Measurements from ENCODE around the gene ARSH. TPM values are rescaled to one million over a fixed set of nuclear protein-coding genes. Genes with fewer than 3 reads are reported as not detected.
"Not testable (repeated sequence)": the region's sequence is repeated elsewhere in the genome, so short reads cannot be mapped to it uniquely, and the experiment has no call there.

Gene ARSH
- not detected for total RNA-seq

- no peaks in the 10 kb centered on the region for H3K27me3 ChIP-seq
- H3K27ac ChIP-seq: no peak within 1 kb of the TSS
- H3K9me3 ChIP-seq: no peaks in the 10 kb centered on the region
- H3K36me3 ChIP-seq: no peaks in the 10 kb centered on the region
- H3K4me3 ChIP-seq: no peak within 1 kb of the TSS
- TF ChIP-seq POLR2AphosphoS5 (IDR thresholded peaks at IDR 0.05): no peak
- no peak for TF ChIP-seq CTCF (IDR thresholded peaks at IDR 0.05)
- no peak for TF ChIP-seq EP300 (IDR thresholded peaks at IDR 0.05; ENCODE audit: low read depth)
- no peak for TF ChIP-seq POLR2A (IDR thresholded peaks at IDR 0.05)
- in situ Hi-C loops (cut with MboI; ENCODE audit: low pct_ligation_motif_present in 1 of 4, low pct_unique_long_range_greater_than_20kb in 1 of 4, low sequenced_read_pairs in 3 of 4): no loop called here
- 56% methylated on average over 6 of the region's 6 CpGs; no CpG with 5 or more reads in 1 of the 2 donors for WGBS, 2 donors (ENCODE audit: low coverage in 1 of 2)
- no peak for DNase-seq
- intact Hi-C loops (cut with DNase I; ENCODE audit: low total_unique reads): no loop called here
- no peaks in the 10 kb centered on the region for H3K4me1 ChIP-seq
These were observed at the start of gene ARSH for GRCh38 chrX:3006495-3006894. Gene ARSH, plus strand, starts transcription at chrX:3006546. Its CDS starts 67 bp downstream, at chrX:3006613.

- Histone ChIP-seq H3K27ac (no peak overlapping the region), H3K36me3 (no peaks in the 10 kb centered on the region), H3K4me3 (no peak overlapping the region), H3K9me3 (no peaks in the 10 kb centered on the region), H3K27me3 (no peaks in the 10 kb centered on the region), H3K4me1 (no peaks in the 10 kb centered on the region)
- in situ Hi-C loops (cut with MboI; ENCODE audit: low pct_ligation_motif_present in 1 of 4, low pct_unique_long_range_greater_than_20kb in 1 of 4, low sequenced_read_pairs in 3 of 4) (no loop called here), intact Hi-C loops (cut with DNase I; ENCODE audit: low total_unique reads) (no loop called here)
- DNase-seq: no peak
- 93% methylated on average over 9 of the region's 9 CpGs; no CpG with 5 or more reads in 1 of the 2 donors for WGBS, 2 donors (ENCODE audit: low coverage in 1 of 2)
- TF ChIP-seq CTCF (IDR thresholded peaks at IDR 0.05): no peak
- no peak for TF ChIP-seq EP300 (IDR thresholded peaks at IDR 0.05; ENCODE audit: low read depth)
- no peak for TF ChIP-seq POLR2A (IDR thresholded peaks at IDR 0.05)
- no peak for TF ChIP-seq POLR2AphosphoS5 (IDR thresholded peaks at IDR 0.05)
These were observed 48.1 kb upstream of the ARSH start for GRCh38 chrX:2958199-2958598.

GRCh38 chrX:2960861-2961515, 45.4 kb upstream of the ARSH start:
- H3K27ac ChIP-seq: no peak overlapping the region
- WGBS, 2 donors (ENCODE audit: low coverage in 1 of 2): 85% methylated on average over 14 of the region's 14 CpGs; no CpG with 5 or more reads in 1 of the 2 donors
- no peaks in the 10 kb centered on the region for H3K27me3 ChIP-seq
- TF ChIP-seq EP300 (IDR thresholded peaks at IDR 0.05; ENCODE audit: low read depth): no peak
- H3K9me3 ChIP-seq: no peaks in the 10 kb centered on the region
- in situ Hi-C loops (cut with MboI; ENCODE audit: low pct_ligation_motif_present in 1 of 4, low pct_unique_long_range_greater_than_20kb in 1 of 4, low sequenced_read_pairs in 3 of 4) (no loop called here), intact Hi-C loops (cut with DNase I; ENCODE audit: low total_unique reads) (no loop called here)
- H3K4me1 ChIP-seq: no peaks in the 10 kb centered on the region
- no peak overlapping the region for H3K4me3 ChIP-seq
- no peak for DNase-seq
- no peaks in the 10 kb centered on the region for H3K36me3 ChIP-seq

GRCh38 chrX:2962381-2962780, 44.0 kb upstream of the ARSH start:
- in situ Hi-C loops (cut with MboI; ENCODE audit: low pct_ligation_motif_present in 1 of 4, low pct_unique_long_range_greater_than_20kb in 1 of 4, low sequenced_read_pairs in 3 of 4): no loop called here
- peak overlapping the region in 1 of 4 donors; percentile 16 for H3K4me3 ChIP-seq
- TF ChIP-seq POLR2AphosphoS5 (IDR thresholded peaks at IDR 0.05): no peak
- TF ChIP-seq EP300 (IDR thresholded peaks at IDR 0.05; ENCODE audit: low read depth): no peak
- H3K27me3 ChIP-seq: no peaks in the 10 kb centered on the region
- no peaks in the 10 kb centered on the region for H3K36me3 ChIP-seq
- peak overlapping the region in 1 of 4 donors; percentile 28 for H3K27ac ChIP-seq
- intact Hi-C loops (cut with DNase I; ENCODE audit: low total_unique reads): no loop called here
- peak; percentile 11 for DNase-seq
- WGBS, 2 donors (ENCODE audit: low coverage in 1 of 2): 67% methylated on average over 11 of the region's 11 CpGs; no CpG with 5 or more reads in 1 of the 2 donors
- H3K9me3 ChIP-seq: no peaks in the 10 kb centered on the region
- H3K4me1 ChIP-seq: no peaks in the 10 kb centered on the region

- DNase-seq; H3K36me3 ChIP-seq; H3K4me3 ChIP-seq; in situ Hi-C loops (cut with MboI; ENCODE audit: low pct_ligation_motif_present in 1 of 4, low pct_unique_long_range_greater_than_20kb in 1 of 4, low sequenced_read_pairs in 3 of 4); H3K9me3 ChIP-seq; H3K27me3 ChIP-seq; intact Hi-C loops (cut with DNase I; ENCODE audit: low total_unique reads); H3K4me1 ChIP-seq: not testable (repeated sequence)
- H3K27ac ChIP-seq: peak overlapping the region; percentile 60 to 76 (median 68)
- 75% methylated on average over 7 of the region's 7 CpGs; no CpG with 5 or more reads in 1 of the 2 donors for WGBS, 2 donors (ENCODE audit: low coverage in 1 of 2)
These were observed 42.9 kb upstream of the ARSH start for GRCh38 chrX:2963449-2963848.

- peak overlapping the region in 1 of 4 donors; percentile 28 for H3K4me3 ChIP-seq
- H3K27ac ChIP-seq: peak overlapping the region; percentile 60 to 76 (median 68)
- intact Hi-C loops (cut with DNase I; ENCODE audit: low total_unique reads); in situ Hi-C loops (cut with MboI; ENCODE audit: low pct_ligation_motif_present in 1 of 4, low pct_unique_long_range_greater_than_20kb in 1 of 4, low sequenced_read_pairs in 3 of 4); H3K4me1 ChIP-seq; H3K27me3 ChIP-seq; H3K9me3 ChIP-seq; H3K36me3 ChIP-seq: not testable (repeated sequence)
- WGBS, 2 donors (ENCODE audit: low coverage in 1 of 2): 38% methylated on average over 15 of the region's 16 CpGs; no CpG with 5 or more reads in 1 of the 2 donors
- DNase-seq: peak; percentile 49
These were observed 42.2 kb upstream of the ARSH start for GRCh38 chrX:2963992-2964794.
